Small intestine (tissue), 16 donors: ENCODE measurements around the gene MRPL9. TPM values are rescaled to one million over a fixed set of nuclear protein-coding genes. Genes with fewer than 3 reads are reported as not detected.

Source experiments
- DNase-seq, 2 donors: peaks; one replicate each; pipeline versions ENCODE4 v3.0.0 to v3.0.0-alpha.2; 2013
- FAIRE-seq: peaks from 2 replicates; lab custom pipeline; 2012; peaks lifted over from hg19 to GRCh38; lab: Jason Lieb, UNC
- H3K27ac ChIP-seq, 3 donors: one replicate each; pipeline ENCODE4 v1.5.1; 2013; ENCODE audit warnings: low read length in 2 of 3, mild to moderate bottlenecking in 2 of 3, control low read depth in 1 of 3, inconsistent platforms in 1 of 3, low read depth in 1 of 3, moderate library complexity in 1 of 3
- H3K27me3 ChIP-seq, 3 donors: one replicate each; pipeline ENCODE4 v1.6.1; 2013; ENCODE audit warnings: low read length in 3 of 3, inconsistent platforms in 1 of 3; ENCODE audit not compliant: control insufficient read depth in 3 of 3, insufficient read depth in 3 of 3
- H3K36me3 ChIP-seq, 3 donors: one replicate each; pipeline ENCODE4 v1.6.1; 2013; ENCODE audit warnings: low read length in 3 of 3, inconsistent platforms in 1 of 3, low read depth in 1 of 3, mild to moderate bottlenecking in 1 of 3, moderate library complexity in 1 of 3; ENCODE audit not compliant: control insufficient read depth in 3 of 3, insufficient read depth in 2 of 3
- H3K4me1 ChIP-seq, 3 donors: one replicate each; pipeline ENCODE4 v1.6.1; 2013; ENCODE audit warnings: low read length in 2 of 3, inconsistent platforms in 1 of 3, low read depth in 1 of 3, mild to moderate bottlenecking in 1 of 3, moderate library complexity in 1 of 3; ENCODE audit not compliant: control insufficient read depth in 3 of 3, insufficient read depth in 2 of 3
- H3K4me3 ChIP-seq, 3 donors: one replicate each; pipeline ENCODE4 v1.5.1; 2013; ENCODE audit warnings: low read length in 3 of 3, control low read depth in 1 of 3, inconsistent platforms in 1 of 3, low read depth in 1 of 3, mild to moderate bottlenecking in 1 of 3, moderate library complexity in 1 of 3
- H3K9me3 ChIP-seq, 2 donors: one replicate each; pipeline ENCODE4 v1.6.1; 2013; ENCODE audit warnings: low read depth in 1 of 2, low read length in 1 of 2; ENCODE audit not compliant: control insufficient read depth in 2 of 2, insufficient read depth in 1 of 2
- WGBS, 3 donors: extraction: QIAGEN DNeasy Blood & Tissue Kit; methylation state at CpG; one replicate each; pipeline ENCODE4 v1.1.7; 2013; 5-methylcytosine and 5-hydroxymethylcytosine counted together
- long read RNA-seq, 10 donors: transcript quantifications; one replicate each; lab custom pipeline, GENCODE V29; 2026
- polyA plus RNA-seq, 4 donors: library from polyadenylated mRNA; stranded (reverse) in 3 of 4; unstranded in 1 of 4; fragments of 200-250 nt in 3 of 4; fragments of 120-200 nt in 1 of 4; gene quantifications; one replicate each; pipeline versions ENCODE4 v1.2.1 to v1.2.3, GENCODE V29; 2013
- donor health status: healthy with polysubstance abuse.
- donor health status: control.
- donor health status: control.
- donor health status: Bipolar disorder and iron deficiency.
- donor health status: healthy.

MRPL9 gene
- polyA plus RNA-seq: 10 to 100 TPM; 49.0 to 62.1 (median 51.7) TPM
- long read RNA-seq, donor 1: 0 reads
- long read RNA-seq, donor 2, transcript MRPL9-202 (7 exons, 1,296 nt): major isoform, 6 of 13 reads
- long read RNA-seq, donor 2, partial matches to known transcripts: 6 of 13 reads
- long read RNA-seq, donor 2, other reads (novel, unspliced or antisense): 0 of 13 reads
- long read RNA-seq, donor 3, transcript MRPL9-203 (3 exons, 348 nt): minor isoform, 9 of 42 reads
- long read RNA-seq, donor 3, transcript MRPL9-202 (7 exons, 1,296 nt): major isoform, 16 of 42 reads
- long read RNA-seq, donor 3, partial matches to known transcripts: 10 of 42 reads
- long read RNA-seq, donor 3, other reads (novel, unspliced or antisense): 0 of 42 reads
- long read RNA-seq, donor 4, partial matches to known transcripts: 0 of 1 reads
- long read RNA-seq, donor 4, other reads (novel, unspliced or antisense): 0 of 1 reads
- long read RNA-seq, donor 5, partial matches to known transcripts: 0 of 10 reads
- long read RNA-seq, donor 5, other reads (novel, unspliced or antisense): 0 of 10 reads
- long read RNA-seq, donor 6, transcript MRPL9-202 (7 exons, 1,296 nt): major isoform, 22 of 39 reads
- long read RNA-seq, donor 6, transcript MRPL9-211 (2 exons, 403 nt): minor isoform, 6 of 39 reads
- long read RNA-seq, donor 6, partial matches to known transcripts: 5 of 39 reads
- long read RNA-seq, donor 6, other reads (novel, unspliced or antisense): 0 of 39 reads
- long read RNA-seq, donor 7: 0 reads
- long read RNA-seq, donor 8, partial matches to known transcripts: 0 of 5 reads
- long read RNA-seq, donor 8, other reads (novel, unspliced or antisense): 0 of 5 reads
- long read RNA-seq, donor 9, transcript MRPL9-202 (7 exons, 1,296 nt): major isoform, 6 of 7 reads
- long read RNA-seq, donor 9, partial matches to known transcripts: 0 of 7 reads
- long read RNA-seq, donor 9, other reads (novel, unspliced or antisense): 0 of 7 reads
- long read RNA-seq, donor 10, transcript MRPL9-211 (2 exons, 403 nt): minor isoform, 7 of 41 reads
- long read RNA-seq, donor 10, transcript MRPL9-202 (7 exons, 1,296 nt): major isoform, 21 of 41 reads
- long read RNA-seq, donor 10, partial matches to known transcripts: 8 of 41 reads
- long read RNA-seq, donor 10, other reads (novel, unspliced or antisense): 0 of 41 reads

DNA sequence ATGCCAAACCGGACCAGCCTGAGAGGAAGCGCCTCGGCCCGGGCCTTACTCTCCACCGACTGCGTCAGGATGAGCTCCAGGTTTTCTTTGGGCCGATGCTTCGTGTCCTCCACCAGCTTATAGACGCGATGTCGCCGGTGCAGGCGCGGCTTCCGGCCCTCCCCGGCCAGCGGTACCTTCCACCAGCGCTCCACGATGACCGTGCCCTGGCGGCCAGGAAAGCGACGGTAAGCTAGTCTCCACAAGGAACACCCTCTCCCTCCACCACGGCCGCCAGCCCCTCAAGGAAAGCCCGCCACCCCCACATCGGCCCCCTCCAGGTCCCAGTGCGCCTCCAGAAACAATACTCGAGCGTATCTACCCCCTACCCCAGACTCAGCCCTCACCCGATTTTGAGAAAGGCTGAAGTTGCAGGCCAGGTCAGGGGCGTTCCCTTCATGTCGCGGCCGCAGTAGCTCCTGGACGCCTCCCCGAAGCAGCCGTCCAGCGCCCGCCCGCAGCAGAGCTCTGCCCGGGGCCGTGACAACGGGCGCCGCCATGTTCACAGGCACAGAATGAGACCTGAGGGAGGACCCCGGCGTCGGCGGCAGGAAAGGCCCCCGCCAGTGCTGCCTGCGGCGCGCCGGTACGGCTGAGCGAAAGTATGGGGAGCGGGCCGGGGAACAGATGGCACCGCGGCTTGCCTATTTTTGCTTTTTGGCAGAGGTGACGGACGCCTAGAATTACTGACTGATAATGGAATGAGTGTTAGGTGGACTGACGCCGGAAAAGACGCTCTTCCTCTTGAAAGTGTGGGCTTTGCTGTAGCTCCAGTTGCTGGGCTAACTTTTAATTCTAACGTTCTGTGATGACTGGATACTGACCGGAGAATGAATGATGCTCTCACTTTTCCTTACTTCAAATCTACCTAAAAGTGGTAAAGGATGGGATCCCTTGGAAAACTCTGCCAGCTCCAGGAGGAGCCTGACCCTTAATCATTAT lies at the start of gene MRPL9:
TSS of gene MRPL9 (minus strand) at position 556 of the 981 bp plus-strand sequence. CDS start at position 539, 17 bp downstream.
- DNase-seq: peak; percentile 77 to 91
- peaks cover 0 to 17% (median 8%) of the 10 kb centered on the region in 3 donors for H3K36me3 ChIP-seq
- peaks cover 3 to 10% (median 3%) of the 10 kb centered on the region in 3 donors for H3K4me1 ChIP-seq
- WGBS, 3 donors: 0 to 1% (median 0%) methylated on average over 66 to 68 of the region's 68 CpGs
- H3K27me3 ChIP-seq: no peaks in the 10 kb centered on the region
- peak within 1 kb of the TSS; percentile 82 to 83 (median 83) for H3K4me3 ChIP-seq
- no peaks in the 10 kb centered on the region for H3K9me3 ChIP-seq
- FAIRE-seq: no peak
- H3K27ac ChIP-seq: peak within 1 kb of the TSS; percentile 83 to 96 (median 83)

DNA sequence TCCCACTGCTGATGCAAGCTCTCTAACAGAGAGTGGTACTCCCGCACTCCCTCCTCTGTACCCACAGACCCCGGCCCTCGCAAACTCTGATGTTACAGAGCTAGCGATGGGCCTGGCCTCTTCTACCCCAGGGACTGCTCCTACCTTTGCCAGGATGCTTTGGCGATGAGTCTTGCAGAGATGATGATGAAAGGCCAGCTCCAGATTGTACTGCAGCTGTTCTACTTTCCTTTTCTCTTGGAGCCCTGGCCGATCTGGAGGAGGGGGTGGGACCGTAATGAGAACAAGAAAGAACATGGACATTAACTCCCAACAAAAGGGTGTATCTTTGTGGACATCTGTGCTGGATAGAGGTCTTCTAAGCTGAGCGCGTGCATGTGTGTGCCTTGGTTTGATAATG lies 47.9 kb upstream of the MRPL9 start:
- no peaks in the 10 kb centered on the region for H3K4me1 ChIP-seq
- no peak overlapping the region for H3K4me3 ChIP-seq
- H3K9me3 ChIP-seq: no peaks in the 10 kb centered on the region
- WGBS, 3 donors: 85 to 94% (median 94%) methylated on average over 9 of the region's 9 CpGs
- H3K27me3 ChIP-seq: no peaks in the 10 kb centered on the region
- no peak overlapping the region for H3K27ac ChIP-seq
- DNase-seq: no peak
- H3K36me3 ChIP-seq: peaks cover 0 to 5% (median 2%) of the 10 kb centered on the region in 3 donors
- no peak for FAIRE-seq

DNA sequence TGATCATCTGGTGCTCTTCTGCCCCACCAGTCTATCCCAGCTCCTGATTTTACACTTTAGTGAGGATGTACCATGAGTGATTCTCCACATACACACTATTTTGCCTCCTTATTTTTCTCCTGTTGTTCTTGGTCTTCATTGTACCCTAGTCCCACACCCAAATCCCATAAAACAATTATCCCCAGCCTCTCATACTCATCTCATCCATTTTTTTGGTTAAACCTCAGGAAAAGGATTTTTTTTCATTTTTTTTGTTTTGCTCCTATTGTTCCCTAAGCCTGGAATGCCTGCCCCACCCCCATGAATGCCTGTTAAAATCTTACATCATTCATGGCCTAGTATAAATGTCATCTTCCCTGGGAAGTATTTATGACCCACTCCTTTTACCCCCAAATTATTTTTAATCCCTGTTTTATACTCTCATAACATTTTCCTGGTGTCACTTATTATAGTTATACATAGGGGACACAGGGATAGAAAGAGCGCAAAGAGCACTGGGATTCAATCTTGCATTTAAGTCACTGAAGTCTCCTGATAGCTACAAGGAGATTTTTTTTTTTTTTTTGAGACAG lies 46.8 kb upstream of the MRPL9 start:
- WGBS, 3 donors: 96 to 97% (median 97%) methylated on average over 1 of the region's 1 CpG
- H3K27me3 ChIP-seq: peaks cover 0 to 7% (median 0%) of the 10 kb centered on the region in 3 donors
- FAIRE-seq: no peak

DNA sequence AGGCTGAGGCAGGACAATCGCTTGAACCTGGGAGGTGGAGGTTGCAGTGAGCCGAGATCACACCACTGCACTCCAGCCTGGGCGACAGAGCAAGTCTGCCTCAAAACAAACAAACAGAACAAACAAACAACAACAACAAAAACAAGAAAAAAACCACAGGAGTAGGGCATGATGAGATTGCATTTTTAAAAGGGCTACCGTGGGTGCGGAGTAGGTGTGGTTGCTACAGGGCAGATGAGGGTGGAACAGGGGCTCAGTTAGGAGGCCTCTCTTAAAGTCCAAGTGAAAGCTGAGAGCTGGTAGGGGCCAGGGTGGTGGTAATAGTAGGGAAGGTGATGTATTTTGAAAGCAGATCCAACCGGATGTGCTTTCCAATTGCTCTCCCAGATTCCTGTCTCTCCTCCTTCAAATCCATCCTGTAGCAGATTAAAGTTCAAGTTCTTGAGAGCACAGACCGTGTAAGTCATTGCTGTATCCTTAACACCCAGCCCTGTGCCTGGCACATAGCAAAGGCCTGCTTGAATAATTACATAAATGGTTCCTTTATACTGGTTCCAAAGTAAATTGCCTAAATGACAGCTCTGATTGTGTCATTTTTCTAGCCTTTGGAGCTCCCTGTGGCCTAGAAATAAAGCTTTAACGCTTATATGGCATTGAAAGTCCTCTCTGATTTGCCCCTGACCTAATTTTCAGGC lies 46.1 kb upstream of the MRPL9 start:
- Histone ChIP-seq H3K9me3 (no peaks in the 10 kb centered on the region), H3K36me3 (peaks cover 0 to 5% (median 0%) of the 10 kb centered on the region in 3 donors), H3K4me1 (no peaks in the 10 kb centered on the region), H3K27me3 (peaks cover 0 to 12% (median 0%) of the 10 kb centered on the region in 3 donors), H3K27ac (no peak overlapping the region), H3K4me3 (no peak overlapping the region)
- DNase-seq (no peak), FAIRE-seq (no peak)
- WGBS, 3 donors: 61 to 70% (median 66%) methylated on average over 8 of the region's 8 CpGs

More for the DNA sequence above, 46.8 kb upstream of the MRPL9 start:
- H3K4me3 ChIP-seq: no peak overlapping the region
- no peak overlapping the region for H3K27ac ChIP-seq
- no peaks in the 10 kb centered on the region for H3K9me3 ChIP-seq
- peaks cover 0 to 5% (median 2%) of the 10 kb centered on the region in 3 donors for H3K36me3 ChIP-seq
- no peak for DNase-seq
- no peaks in the 10 kb centered on the region for H3K4me1 ChIP-seq

DNA sequence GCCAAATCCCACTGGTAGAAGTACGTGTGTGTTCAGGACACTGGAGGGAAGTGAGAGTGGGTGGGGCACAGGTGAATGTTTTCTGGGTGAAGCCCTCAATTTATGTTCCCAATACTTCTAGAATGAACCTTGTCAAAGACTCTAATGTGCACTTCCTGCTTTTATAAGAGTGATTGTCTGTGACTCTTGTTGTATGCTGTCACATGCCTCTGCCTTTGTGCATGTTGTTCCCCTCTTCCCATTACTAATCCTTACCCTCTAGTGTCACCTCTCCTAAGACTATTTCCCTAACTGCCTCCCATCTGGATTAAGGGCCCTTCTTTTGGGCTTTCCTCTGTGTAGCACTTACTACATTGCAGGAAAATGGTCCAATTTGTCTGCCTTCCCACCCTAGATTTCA lies 44.5 kb upstream of the MRPL9 start:
- H3K27ac ChIP-seq: no peak overlapping the region
- H3K27me3 ChIP-seq: peaks cover 0 to 22% (median 0%) of the 10 kb centered on the region in 3 donors
- H3K4me3 ChIP-seq: no peak overlapping the region
- DNase-seq (no peak), FAIRE-seq (no peak)
- 54 to 56% (median 55%) methylated on average over 1 of the region's 1 CpG for WGBS, 3 donors
- no peaks in the 10 kb centered on the region for H3K9me3 ChIP-seq
- peaks cover 0 to 5% (median 0%) of the 10 kb centered on the region in 3 donors for H3K36me3 ChIP-seq
- no peaks in the 10 kb centered on the region for H3K4me1 ChIP-seq

DNA sequence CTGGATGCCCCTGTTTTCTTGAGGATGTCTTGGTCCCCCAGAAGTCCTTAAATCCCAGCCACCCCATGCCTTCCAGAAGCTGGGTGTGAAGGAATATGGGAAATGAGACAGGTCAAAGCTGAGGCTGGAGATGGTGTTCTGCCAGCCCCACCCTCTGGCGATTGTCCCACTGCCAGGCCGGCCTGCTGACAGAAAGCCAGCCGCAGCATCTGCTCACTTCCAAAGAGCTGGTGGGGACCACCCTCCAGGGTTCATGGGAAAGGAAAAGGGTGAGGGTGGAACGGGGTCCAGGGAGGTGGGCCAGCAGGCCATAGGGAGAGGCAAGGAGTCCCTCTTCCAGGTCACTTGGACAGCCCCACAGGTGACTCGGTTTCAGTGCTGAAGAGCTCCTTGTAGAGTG lies 43.8 kb upstream of the MRPL9 start:
- WGBS, 3 donors: 58 to 74% (median 59%) methylated on average over 5 of the region's 5 CpGs
- no peak for FAIRE-seq

DNA sequence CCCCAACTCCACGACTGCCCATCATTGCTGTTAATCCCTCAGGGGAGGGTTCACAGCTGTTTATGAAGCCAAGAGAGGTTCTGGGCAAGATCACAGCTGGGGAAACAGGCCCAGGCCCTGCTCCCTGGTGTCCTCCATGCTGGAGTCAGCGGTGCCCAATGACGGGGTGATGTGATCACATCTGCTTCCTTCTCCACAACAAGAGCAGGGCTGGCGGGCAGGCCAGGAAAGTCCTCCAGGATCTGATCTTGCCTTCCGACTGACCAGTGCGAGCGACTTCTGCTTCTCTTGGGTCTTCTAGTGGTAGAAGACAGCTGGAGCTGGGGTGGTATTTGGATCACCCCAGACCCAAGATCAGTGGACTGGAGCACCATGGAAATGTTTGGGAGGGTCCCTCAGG lies 42.9 kb upstream of the MRPL9 start:
- Histone ChIP-seq H3K27ac (no peak overlapping the region), H3K27me3 (peaks cover 0 to 30% (median 0%) of the 10 kb centered on the region in 3 donors), H3K36me3 (peaks cover 0 to 3% (median 0%) of the 10 kb centered on the region in 3 donors), H3K4me1 (no peaks in the 10 kb centered on the region), H3K4me3 (no peak overlapping the region), H3K9me3 (no peaks in the 10 kb centered on the region)
- no peak for DNase-seq
- 77 to 87% (median 83%) methylated on average over 7 of the region's 7 CpGs for WGBS, 3 donors
- no peak for FAIRE-seq

More for the DNA sequence above, 43.8 kb upstream of the MRPL9 start:
- no peak overlapping the region for H3K4me3 ChIP-seq
- no peaks in the 10 kb centered on the region for H3K4me1 ChIP-seq
- no peaks in the 10 kb centered on the region for H3K9me3 ChIP-seq
- DNase-seq: no peak
- peaks cover 0 to 27% (median 0%) of the 10 kb centered on the region in 3 donors for H3K27me3 ChIP-seq
- H3K36me3 ChIP-seq: peaks cover 0 to 5% (median 0%) of the 10 kb centered on the region in 3 donors
- H3K27ac ChIP-seq: no peak overlapping the region
